Vagina (tissue), 2 donors: ENCODE results near the gene SYNRG.

ENCODE experiments used
- POLR2AphosphoS5 ChIP-seq, 2 donors: sonication (generic); formaldehyde crosslinking; IDR thresholded peaks; one replicate each; pipeline ENCODE4 v1.9.0; 2017; ENCODE audit warnings: antibody characterized with exemption in 2 of 2, mild to moderate bottlenecking in 2 of 2, low read depth in 1 of 2; ENCODE audit not compliant: insufficient read depth in 1 of 2
- TF ChIP-seq, protein P1 (sequence below), 3 experiments: fragments of 450-650 bp in 2 of 3; fragments of 200-600 bp in 1 of 3; sonication (generic) in 1 of 3; IDR thresholded peaks; one replicate each; pipeline ENCODE4 v1.5.1; 2017 to 2019; ENCODE audit warnings: antibody characterized with exemption in 3 of 3, mild to moderate bottlenecking in 2 of 3, moderate library complexity in 2 of 3

DNA sequence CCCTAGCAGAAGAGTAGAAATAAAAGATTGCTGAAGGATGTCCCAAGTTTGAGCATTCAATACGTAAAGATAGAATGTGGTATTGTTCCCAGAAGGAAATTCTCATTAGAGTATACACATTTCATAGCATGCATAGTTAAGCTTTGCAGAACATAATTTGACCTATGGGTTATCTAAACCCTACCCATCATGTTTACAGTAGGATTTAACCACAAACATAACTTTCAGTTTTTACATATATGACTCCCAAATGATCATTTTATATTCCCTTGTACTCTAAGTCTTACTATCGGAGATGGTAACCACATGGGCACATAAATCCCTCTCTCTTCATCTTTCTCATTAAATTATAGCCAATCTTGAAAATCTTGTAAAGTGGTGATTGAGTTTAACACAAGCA lies 50.9 kb downstream of the SYNRG start:
- TF ChIP-seq, protein P1, sequence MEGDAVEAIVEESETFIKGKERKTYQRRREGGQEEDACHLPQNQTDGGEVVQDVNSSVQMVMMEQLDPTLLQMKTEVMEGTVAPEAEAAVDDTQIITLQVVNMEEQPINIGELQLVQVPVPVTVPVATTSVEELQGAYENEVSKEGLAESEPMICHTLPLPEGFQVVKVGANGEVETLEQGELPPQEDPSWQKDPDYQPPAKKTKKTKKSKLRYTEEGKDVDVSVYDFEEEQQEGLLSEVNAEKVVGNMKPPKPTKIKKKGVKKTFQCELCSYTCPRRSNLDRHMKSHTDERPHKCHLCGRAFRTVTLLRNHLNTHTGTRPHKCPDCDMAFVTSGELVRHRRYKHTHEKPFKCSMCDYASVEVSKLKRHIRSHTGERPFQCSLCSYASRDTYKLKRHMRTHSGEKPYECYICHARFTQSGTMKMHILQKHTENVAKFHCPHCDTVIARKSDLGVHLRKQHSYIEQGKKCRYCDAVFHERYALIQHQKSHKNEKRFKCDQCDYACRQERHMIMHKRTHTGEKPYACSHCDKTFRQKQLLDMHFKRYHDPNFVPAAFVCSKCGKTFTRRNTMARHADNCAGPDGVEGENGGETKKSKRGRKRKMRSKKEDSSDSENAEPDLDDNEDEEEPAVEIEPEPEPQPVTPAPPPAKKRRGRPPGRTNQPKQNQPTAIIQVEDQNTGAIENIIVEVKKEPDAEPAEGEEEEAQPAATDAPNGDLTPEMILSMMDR (IDR thresholded peaks at IDR 0.05): no peak
- no peak for TF ChIP-seq POLR2AphosphoS5 (IDR thresholded peaks at IDR 0.05; ENCODE audit: insufficient read depth in 1 of 2, low read depth in 1 of 2)
